PFSK-1 (cell line): ENCODE results near the gene OR2A12.

ENCODE experiments used
- FOXP2 ChIP-seq: optimal IDR thresholded peaks from 2 replicates; pipeline ENCODE3; 2011; ENCODE audit warnings: borderline replicate concordance, control low read depth, inconsistent platforms; ENCODE audit not compliant: insufficient read depth; ENCODE audit errors: extremely low read length, extremely low read depth
- POLR2AphosphoS5 ChIP-seq: IDR thresholded peaks from 2 replicates; pipeline ENCODE4 v1.6.1; 2012; ENCODE audit warnings: low read depth, mild to moderate bottlenecking, control low read depth, low read length, moderate library complexity
- SIN3A ChIP-seq: IDR thresholded peaks from 2 replicates; pipeline ENCODE4 v1.6.1; 2012; ENCODE audit warnings: mild to moderate bottlenecking, low read length, moderate library complexity, borderline replicate concordance; ENCODE audit not compliant: insufficient read depth
- TAF1 ChIP-seq: IDR thresholded peaks from 2 replicates; pipeline ENCODE4 v1.6.1; 2012; ENCODE audit warnings: low read length, control low read depth, borderline replicate concordance; ENCODE audit not compliant: insufficient read depth
- TF ChIP-seq, protein P1 (sequence below), 2 experiments: IDR thresholded peaks; 2 replicates each; pipeline versions ENCODE4 v1.6.1 to v1.8.0; 2011 to 2012; ENCODE audit warnings: low read depth in 2 of 2, low read length in 2 of 2, control low read depth in 1 of 2, inconsistent platforms in 1 of 2, mild to moderate bottlenecking in 1 of 2, moderate library complexity in 1 of 2; ENCODE audit not compliant: insufficient read depth in 1 of 2

Gene OR2A12

DNA sequence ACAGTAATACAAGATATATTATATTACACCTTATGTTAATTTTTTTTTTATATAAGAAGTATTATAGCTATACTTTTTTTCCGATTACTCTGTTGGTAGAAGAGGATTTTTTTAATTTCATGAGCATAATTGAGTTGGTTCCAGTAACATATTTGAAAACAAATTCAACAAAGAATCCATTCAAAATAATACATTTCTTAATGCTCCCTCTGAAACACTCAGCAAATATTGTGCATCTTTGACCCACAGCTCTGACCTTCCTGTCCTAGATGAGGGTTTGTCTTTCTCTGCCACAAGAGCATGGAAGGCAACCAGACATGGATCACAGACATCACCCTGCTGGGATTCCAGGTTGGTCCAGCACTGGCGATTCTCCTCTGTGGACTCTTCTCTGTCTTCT, 23.2 kb downstream of the OR2A12 start, which contains the start of gene OR2A2:
Gene OR2A2 (plus strand): TSS at position 301 of the 400 bp plus-strand sequence. CDS start 0 bp downstream, at position 301.
- TF ChIP-seq TAF1 = no peak
- TF ChIP-seq FOXP2 = no peak
- no peak for TF ChIP-seq POLR2AphosphoS5
- TF ChIP-seq, protein P1, sequence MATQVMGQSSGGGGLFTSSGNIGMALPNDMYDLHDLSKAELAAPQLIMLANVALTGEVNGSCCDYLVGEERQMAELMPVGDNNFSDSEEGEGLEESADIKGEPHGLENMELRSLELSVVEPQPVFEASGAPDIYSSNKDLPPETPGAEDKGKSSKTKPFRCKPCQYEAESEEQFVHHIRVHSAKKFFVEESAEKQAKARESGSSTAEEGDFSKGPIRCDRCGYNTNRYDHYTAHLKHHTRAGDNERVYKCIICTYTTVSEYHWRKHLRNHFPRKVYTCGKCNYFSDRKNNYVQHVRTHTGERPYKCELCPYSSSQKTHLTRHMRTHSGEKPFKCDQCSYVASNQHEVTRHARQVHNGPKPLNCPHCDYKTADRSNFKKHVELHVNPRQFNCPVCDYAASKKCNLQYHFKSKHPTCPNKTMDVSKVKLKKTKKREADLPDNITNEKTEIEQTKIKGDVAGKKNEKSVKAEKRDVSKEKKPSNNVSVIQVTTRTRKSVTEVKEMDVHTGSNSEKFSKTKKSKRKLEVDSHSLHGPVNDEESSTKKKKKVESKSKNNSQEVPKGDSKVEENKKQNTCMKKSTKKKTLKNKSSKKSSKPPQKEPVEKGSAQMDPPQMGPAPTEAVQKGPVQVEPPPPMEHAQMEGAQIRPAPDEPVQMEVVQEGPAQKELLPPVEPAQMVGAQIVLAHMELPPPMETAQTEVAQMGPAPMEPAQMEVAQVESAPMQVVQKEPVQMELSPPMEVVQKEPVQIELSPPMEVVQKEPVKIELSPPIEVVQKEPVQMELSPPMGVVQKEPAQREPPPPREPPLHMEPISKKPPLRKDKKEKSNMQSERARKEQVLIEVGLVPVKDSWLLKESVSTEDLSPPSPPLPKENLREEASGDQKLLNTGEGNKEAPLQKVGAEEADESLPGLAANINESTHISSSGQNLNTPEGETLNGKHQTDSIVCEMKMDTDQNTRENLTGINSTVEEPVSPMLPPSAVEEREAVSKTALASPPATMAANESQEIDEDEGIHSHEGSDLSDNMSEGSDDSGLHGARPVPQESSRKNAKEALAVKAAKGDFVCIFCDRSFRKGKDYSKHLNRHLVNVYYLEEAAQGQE (IDR thresholded peaks at IDR 0.05; ENCODE audit: insufficient read depth in 1 of 2, low read depth in 2 of 2, low read length in 2 of 2) = no peak
- no peak for TF ChIP-seq SIN3A

DNA sequence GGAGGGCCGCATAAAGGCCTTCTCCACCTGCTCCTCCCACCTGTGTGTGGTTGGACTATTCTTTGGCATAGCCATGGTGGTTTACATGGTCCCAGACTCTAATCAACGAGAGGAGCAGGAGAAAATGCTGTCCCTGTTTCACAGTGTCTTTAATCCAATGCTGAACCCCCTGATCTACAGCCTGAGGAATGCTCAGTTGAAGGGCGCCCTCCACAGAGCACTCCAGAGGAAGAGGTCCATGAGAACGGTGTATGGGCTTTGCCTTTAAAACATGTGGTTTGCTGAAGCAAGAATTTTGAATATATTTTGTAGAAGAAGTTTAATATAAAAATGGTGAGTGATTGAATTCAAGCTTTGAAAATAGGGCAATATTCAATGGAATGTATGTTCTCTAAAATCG, 24.2 kb downstream of the OR2A12 start:
- no peak for TF ChIP-seq POLR2AphosphoS5
- no peak for TF ChIP-seq SIN3A
- TF ChIP-seq TAF1 = no peak
- TF ChIP-seq, protein P1 (IDR thresholded peaks at IDR 0.05; ENCODE audit: insufficient read depth in 1 of 2, low read depth in 2 of 2, low read length in 2 of 2) = no peak
- no peak for TF ChIP-seq FOXP2

DNA sequence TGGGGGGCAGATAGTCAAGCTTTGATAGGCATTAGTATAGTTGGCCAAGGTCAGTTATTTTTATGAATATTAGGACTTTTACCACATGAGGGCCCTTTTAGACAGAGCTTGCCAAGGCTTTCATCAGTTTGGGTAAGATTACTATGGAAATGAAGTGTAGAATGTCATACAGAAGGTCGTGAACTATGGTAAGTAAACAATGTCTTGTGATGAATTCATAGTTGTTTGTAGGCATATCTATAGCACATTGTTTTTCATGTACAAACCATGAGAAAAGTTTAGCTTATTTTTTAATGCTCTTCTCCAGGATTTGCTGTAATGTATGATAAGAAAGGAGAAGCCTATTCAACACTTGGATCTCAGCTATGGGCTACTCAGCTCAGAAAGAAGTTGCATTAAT, 27.6 kb downstream of the OR2A12 start:
- TF ChIP-seq, protein P1 (IDR thresholded peaks at IDR 0.05; ENCODE audit: insufficient read depth in 1 of 2, low read depth in 2 of 2, low read length in 2 of 2) = no peak
- no peak for TF ChIP-seq SIN3A
- no peak for TF ChIP-seq POLR2AphosphoS5
- TF ChIP-seq TAF1 = no peak
- TF ChIP-seq FOXP2 = no peak

DNA sequence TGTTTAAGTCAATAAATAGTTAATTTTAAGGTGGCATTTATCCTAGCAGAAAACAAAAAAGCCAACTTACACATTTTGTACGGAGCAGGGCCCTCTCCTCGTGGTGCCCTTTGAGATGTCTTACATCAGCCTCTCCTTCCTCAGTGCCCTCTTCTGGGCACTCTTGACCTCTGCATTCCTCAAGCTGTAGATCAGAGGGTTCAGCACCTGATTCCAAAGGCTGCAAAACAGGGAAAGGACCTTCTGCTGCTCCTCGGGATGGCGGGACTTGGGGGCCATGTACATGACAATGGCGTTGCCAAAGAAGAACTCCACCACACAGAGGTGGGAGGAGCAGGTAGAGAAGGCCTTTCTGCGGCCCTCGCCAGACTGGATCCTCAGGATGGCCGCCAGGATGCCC, 32.3 kb downstream of the OR2A12 start:
- TF ChIP-seq, protein P1 (IDR thresholded peaks at IDR 0.05; ENCODE audit: insufficient read depth in 1 of 2, low read depth in 2 of 2, low read length in 2 of 2) = no peak
- TF ChIP-seq SIN3A (no peak), FOXP2 (no peak), TAF1 (no peak), POLR2AphosphoS5 (no peak)

DNA sequence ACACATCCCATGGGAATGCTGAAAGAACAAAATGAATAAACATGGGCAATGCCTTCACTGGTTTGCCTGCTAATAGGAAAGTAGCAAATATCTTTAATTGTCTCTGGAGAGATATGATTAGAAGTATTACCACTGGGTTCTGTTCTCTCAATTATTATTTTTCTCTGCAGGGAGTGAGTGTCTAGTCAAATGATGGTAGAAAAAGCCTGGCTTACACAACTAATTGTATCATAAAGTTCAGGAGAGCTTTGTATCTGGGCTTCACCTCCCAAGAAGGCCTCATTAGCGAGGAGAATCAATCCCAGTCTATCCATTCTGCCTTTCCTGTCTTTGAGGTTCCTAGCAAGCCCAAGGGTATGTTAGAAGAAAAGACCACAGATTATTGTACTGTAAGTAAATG, 36.8 kb downstream of the OR2A12 start, which contains the start of gene OR2A14:
Gene OR2A14 (plus strand): TSS at position 301 of the 400 bp plus-strand sequence. CDS start 5,937 bp downstream, outside the sequence.
- TF ChIP-seq SIN3A (no peak), POLR2AphosphoS5 (no peak), FOXP2 (no peak), TAF1 (no peak)
- TF ChIP-seq, protein P1 (IDR thresholded peaks at IDR 0.05; ENCODE audit: insufficient read depth in 1 of 2, low read depth in 2 of 2, low read length in 2 of 2) = no peak
